ENCODE data around the gene ACTR1B. TPM values are rescaled to one million over a fixed set of nuclear protein-coding genes. Genes with fewer than 3 reads are reported as not detected.
"Not testable (repeated sequence)": the region's sequence is repeated elsewhere in the genome, so short reads cannot be mapped to it uniquely, and the experiment has no call there.

ACTR1B gene
- total RNA-seq, 2 donors from 2014 or later: 51.0 to 65.3 TPM

- ATAC-seq (peak; percentile 93 to 94), DNase-seq (peak; percentile 92)
- intact Hi-C loops (cut with DNase I): loop anchor here (2.0 to 10.0 kb wide), 2 partner anchors 103 to 107 kb away; no protein-coding TSS in a partner anchor
Observed at GRCh38 chr2:97697252-97698235, 33.7 kb upstream of the ACTR1B start.

- no peak for ATAC-seq
- intact Hi-C loops (cut with DNase I): loop anchor here (2.0 to 10.0 kb wide), 3 partner anchors 31 to 105 kb away; partner anchors contain the start of gene ACTR1B (in 1 of the 2)
- no peak for DNase-seq
Observed at GRCh38 chr2:97695744-97696143, 31.9 kb upstream of the ACTR1B start.

GRCh38 chr2:97693476-97693875, 29.6 kb upstream of the ACTR1B start:
- no peak for ATAC-seq
- intact Hi-C loops (cut with DNase I): loop anchor here in 1 of 2 donors (10.0 kb wide), 1 partner anchor 99 kb away; no protein-coding TSS in a partner anchor
- DNase-seq: no peak

GRCh38 chr2:97691166-97691565, 27.3 kb upstream of the ACTR1B start:
- DNase-seq (no peak), ATAC-seq (no peak)
- intact Hi-C loops (cut with DNase I): loop anchor here in 1 of 2 donors (10.0 kb wide), 1 partner anchor 96 kb away; no protein-coding TSS in a partner anchor

- ATAC-seq (no peak), DNase-seq (no peak)
- intact Hi-C loops (cut with DNase I): no loop called here
Observed at GRCh38 chr2:97688062-97688827, 24.4 kb upstream of the ACTR1B start.

- ATAC-seq; intact Hi-C loops (cut with DNase I); DNase-seq: not testable (repeated sequence)
Observed at GRCh38 chr2:97687235-97687634, 23.4 kb upstream of the ACTR1B start.

GRCh38 chr2:97678298-97678697, 14.5 kb upstream of the ACTR1B start:
- intact Hi-C loops (cut with DNase I): no loop called here
- DNase-seq: no peak
- no peak for ATAC-seq

- intact Hi-C loops (cut with DNase I): no loop called here
- ATAC-seq: no peak
Observed at GRCh38 chr2:97677480-97677879, 13.6 kb upstream of the ACTR1B start.

GRCh38 chr2:97676620-97677019, 12.8 kb upstream of the ACTR1B start:
- ATAC-seq (no peak), DNase-seq (no peak)
- intact Hi-C loops (cut with DNase I): no loop called here

More at GRCh38 chr2:97677480-97677879, 13.6 kb upstream of the ACTR1B start:
- DNase-seq: no peak

- DNase-seq (no peak), ATAC-seq (no peak)
- intact Hi-C loops (cut with DNase I): no loop called here
Observed at GRCh38 chr2:97675430-97676113, 11.7 kb upstream of the ACTR1B start.

- ATAC-seq (no peak), DNase-seq (no peak)
- intact Hi-C loops (cut with DNase I): no loop called here
Observed at GRCh38 chr2:97673915-97674283, 10.1 kb upstream of the ACTR1B start.

GRCh38 chr2:97673182-97673914, 9.5 kb upstream of the ACTR1B start:
- intact Hi-C loops (cut with DNase I): no loop called here
- ATAC-seq (no peak), DNase-seq (no peak)

- ATAC-seq; DNase-seq; intact Hi-C loops (cut with DNase I): not testable (repeated sequence)
Observed at GRCh38 chr2:97672606-97673140, 8.8 kb upstream of the ACTR1B start.

- ATAC-seq: no peak
- intact Hi-C loops (cut with DNase I): no loop called here
- no peak for DNase-seq
Observed at GRCh38 chr2:97671526-97671925, 7.7 kb upstream of the ACTR1B start.

GRCh38 chr2:97670471-97670870, 6.6 kb upstream of the ACTR1B start:
- intact Hi-C loops (cut with DNase I): no loop called here
- DNase-seq (no peak), ATAC-seq (no peak)

- intact Hi-C loops (cut with DNase I): no loop called here
- no peak for ATAC-seq
Observed at GRCh38 chr2:97669448-97669847, 5.6 kb upstream of the ACTR1B start, which contains the start of gene C2orf92. C2orf92 (plus strand) TSS chr2:97669713; CDS start chr2:97669789, 76 bp downstream.

GRCh38 chr2:97664636-97664970, 759 bp upstream of the ACTR1B start:
- intact Hi-C loops (cut with DNase I): loop anchor here in 1 of 2 donors (2.0 kb wide), 1 partner anchor 30 kb away; no protein-coding TSS in a partner anchor
- no peak for ATAC-seq
- no peak for DNase-seq

More at GRCh38 chr2:97669448-97669847, 5.6 kb upstream of the ACTR1B start, which contains the start of gene C2orf92:
- DNase-seq: no peak

- intact Hi-C loops (cut with DNase I): loop anchor here in 1 of 2 donors (2.0 kb wide), 1 partner anchor 19 kb away; no protein-coding TSS in a partner anchor
- DNase-seq: no peak
- no peak for ATAC-seq
Observed at GRCh38 chr2:97663626-97663961, 250 bp downstream of the ACTR1B start.
